Mucosa of stomach (tissue), 1 donor: ENCODE measurements around the gene IL17RE.

Experiments
- H3K27me3 ChIP-seq: one replicate; pipeline ENCODE4 v1.7.0; 2013; ENCODE audit warnings: mild to moderate bottlenecking, low read length; ENCODE audit not compliant: control insufficient read depth, insufficient read depth
- H3K36me3 ChIP-seq: one replicate; pipeline ENCODE4 v1.7.0; 2013; ENCODE audit warnings: low read length; ENCODE audit not compliant: control insufficient read depth, insufficient read depth
- H3K4me1 ChIP-seq: one replicate; pipeline ENCODE4 v1.7.0; 2013; ENCODE audit warnings: mild to moderate bottlenecking, low read length; ENCODE audit not compliant: control insufficient read depth, insufficient read depth
- H3K4me3 ChIP-seq: one replicate; pipeline ENCODE4 v1.7.0; 2013; ENCODE audit warnings: low read length
- H3K9ac ChIP-seq: one replicate; pipeline ENCODE4 v1.7.0; 2013; ENCODE audit warnings: mild to moderate bottlenecking, low read length, moderate library complexity
- H3K9me3 ChIP-seq: one replicate; pipeline ENCODE4 v1.7.0; 2013; ENCODE audit warnings: mild to moderate bottlenecking, low read length, moderate library complexity; ENCODE audit not compliant: control insufficient read depth
- donor health status: Pancreatic carcinoma.

IL17RE gene

DNA sequence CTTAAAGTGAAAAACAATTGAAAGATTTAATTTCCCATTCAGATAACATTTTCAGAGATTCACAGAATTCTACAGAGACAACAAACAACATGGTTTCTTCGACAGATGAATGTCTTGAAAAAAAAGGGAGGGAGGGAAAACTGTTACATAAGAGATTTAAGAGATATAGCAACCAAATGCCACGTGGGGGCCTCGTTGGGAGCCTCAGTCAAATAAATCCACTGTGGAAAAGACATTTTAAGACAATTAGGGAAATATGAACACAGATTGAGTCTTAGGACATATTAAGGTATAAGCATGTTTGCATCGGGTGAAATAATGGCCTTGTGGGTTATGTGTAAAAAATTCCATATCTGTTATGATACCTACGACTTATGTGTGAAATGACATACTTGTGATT is 54.6 kb downstream of the IL17RE start:
- Histone ChIP-seq H3K27me3 (no peaks in the 10 kb centered on the region), H3K36me3 (no peaks in the 10 kb centered on the region), H3K9ac (no peak overlapping the region), H3K4me1 (peaks cover 4% of the 10 kb centered on the region), H3K9me3 (no peaks in the 10 kb centered on the region), H3K4me3 (no peak overlapping the region)

DNA sequence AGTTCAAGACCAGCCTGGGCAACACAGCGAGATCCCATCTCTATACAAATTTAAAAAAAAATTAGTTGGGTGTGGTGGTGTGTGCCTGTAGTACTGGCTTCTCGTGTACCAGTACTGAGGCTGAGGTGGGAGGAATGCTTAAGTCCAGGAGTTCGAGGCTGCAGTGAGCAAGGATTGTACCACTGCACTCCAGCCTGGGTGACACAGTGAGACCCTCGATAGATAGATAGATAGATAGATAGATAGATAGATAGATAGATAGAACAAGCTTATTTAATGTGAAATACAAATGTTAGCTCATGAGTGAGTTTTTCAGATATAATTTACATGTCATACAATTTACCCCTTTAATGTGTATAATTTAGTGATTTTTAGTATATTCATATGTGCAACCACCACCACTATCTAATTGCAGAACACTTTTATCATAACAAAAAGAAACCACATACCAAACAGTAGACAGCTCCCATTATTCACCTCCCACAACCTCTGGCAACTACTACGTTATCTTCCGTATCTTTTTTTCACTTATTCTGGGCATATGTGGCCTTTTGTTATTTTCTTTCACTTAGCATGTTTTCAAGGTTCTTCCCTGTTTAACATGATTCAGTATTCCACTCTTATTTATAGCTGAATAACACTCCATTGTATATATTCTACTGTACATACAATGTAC is 62.7 kb downstream of the IL17RE start:
- no peak overlapping the region for H3K9ac ChIP-seq
- H3K36me3 ChIP-seq, result peaks cover 7% of the 10 kb centered on the region

More for the DNA sequence above, 62.7 kb downstream of the IL17RE start:
- no peaks in the 10 kb centered on the region for H3K27me3 ChIP-seq
- no peak overlapping the region for H3K4me3 ChIP-seq
- H3K9me3 ChIP-seq, result no peaks in the 10 kb centered on the region
- H3K4me1 ChIP-seq, result peaks cover under 1% of the 10 kb centered on the region
